Stimulated activated memory B cell treated with anti-CD40 and anti-IgM and Interleukin-4, amounts not matched to agents 10 μg/mL and 1 μg/mL and 100 μg/mL, for 72 hours (primary cell): Measurements from ENCODE around the gene SRGAP3.
"Not testable (repeated sequence)": the region's sequence is repeated elsewhere in the genome, so short reads cannot be mapped to it uniquely, and the experiment has no call there.

Experiments used
- ATAC-seq: fragments of 150-1000 bp; cut with Tn5 transposase; 2 replicates; pipeline ENCODE4 v1.10.0; 2021
- H3K27ac Mint-ChIP-seq: one replicate; pipeline ENCODE4 v1.8.0; 2022; ENCODE audit warnings: mild to moderate bottlenecking, mixed read lengths
- H3K27me3 Mint-ChIP-seq: one replicate; pipeline ENCODE4 v1.8.0; 2022; ENCODE audit warnings: mixed read lengths
- H3K36me3 Mint-ChIP-seq: one replicate; pipeline ENCODE4 v1.8.0; 2022; ENCODE audit warnings: mixed read lengths
- H3K4me1 Mint-ChIP-seq: one replicate; pipeline ENCODE4 v1.8.0; 2022; ENCODE audit warnings: mixed read lengths
- H3K4me3 Mint-ChIP-seq: one replicate; pipeline ENCODE4 v1.8.0; 2022; ENCODE audit warnings: mild to moderate bottlenecking, moderate library complexity, mixed read lengths
- H3K9me3 Mint-ChIP-seq: one replicate; pipeline ENCODE4 v1.8.0; 2022; ENCODE audit warnings: mixed read lengths

Gene SRGAP3

DNA sequence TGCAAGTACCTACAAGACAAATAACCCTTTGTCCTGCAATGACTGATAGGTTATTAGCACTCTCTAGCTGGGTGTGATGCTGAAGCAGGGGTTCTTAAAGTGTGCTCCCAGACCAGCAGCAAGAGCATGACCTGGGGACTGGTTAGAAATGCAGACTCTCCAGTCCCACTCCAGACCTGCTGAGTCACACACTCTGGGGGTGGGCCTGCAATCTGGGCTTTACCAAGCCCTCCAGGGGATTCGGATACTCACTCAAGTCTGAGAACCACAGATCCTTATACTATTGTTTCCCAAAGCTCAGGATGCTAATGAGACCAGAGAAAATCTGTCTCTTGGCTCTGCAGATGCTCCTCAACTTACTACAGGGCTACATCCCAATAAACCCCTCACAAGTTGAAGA, 144.0 kb downstream of the SRGAP3 start:
- peaks cover 7% of the 10 kb centered on the region for H3K4me1 Mint-ChIP-seq
- H3K4me3 Mint-ChIP-seq = no peak overlapping the region
- no peak for ATAC-seq
- no peaks in the 10 kb centered on the region for H3K36me3 Mint-ChIP-seq
- no peaks in the 10 kb centered on the region for H3K9me3 Mint-ChIP-seq
- peaks cover 21% of the 10 kb centered on the region for H3K27me3 Mint-ChIP-seq
- H3K27ac Mint-ChIP-seq = no peak overlapping the region

DNA sequence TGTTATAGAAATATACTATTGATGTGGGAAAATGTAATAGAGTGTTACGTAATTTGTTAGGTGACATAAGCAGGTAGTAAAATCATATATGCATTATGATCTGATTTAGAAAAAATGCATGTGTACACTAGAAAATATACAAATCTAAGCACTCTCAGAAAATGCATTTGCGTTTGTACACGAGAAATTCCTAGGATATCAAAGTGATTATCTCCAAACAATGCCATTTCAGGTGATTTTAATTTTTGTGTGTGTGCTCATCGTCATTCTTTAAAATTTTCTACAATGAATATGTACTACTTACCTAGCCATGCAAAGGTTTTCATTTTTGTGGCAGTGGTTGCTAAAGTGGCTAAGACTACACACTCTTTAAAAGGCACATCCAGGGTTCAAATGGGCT, 145.3 kb downstream of the SRGAP3 start:
- Mint-ChIP-seq H3K27ac (no peak overlapping the region), H3K9me3 (no peaks in the 10 kb centered on the region), H3K36me3 (no peaks in the 10 kb centered on the region), H3K4me3 (no peak overlapping the region), H3K4me1 (no peaks in the 10 kb centered on the region), H3K27me3 (peaks cover 8% of the 10 kb centered on the region)
- ATAC-seq = no peak

DNA sequence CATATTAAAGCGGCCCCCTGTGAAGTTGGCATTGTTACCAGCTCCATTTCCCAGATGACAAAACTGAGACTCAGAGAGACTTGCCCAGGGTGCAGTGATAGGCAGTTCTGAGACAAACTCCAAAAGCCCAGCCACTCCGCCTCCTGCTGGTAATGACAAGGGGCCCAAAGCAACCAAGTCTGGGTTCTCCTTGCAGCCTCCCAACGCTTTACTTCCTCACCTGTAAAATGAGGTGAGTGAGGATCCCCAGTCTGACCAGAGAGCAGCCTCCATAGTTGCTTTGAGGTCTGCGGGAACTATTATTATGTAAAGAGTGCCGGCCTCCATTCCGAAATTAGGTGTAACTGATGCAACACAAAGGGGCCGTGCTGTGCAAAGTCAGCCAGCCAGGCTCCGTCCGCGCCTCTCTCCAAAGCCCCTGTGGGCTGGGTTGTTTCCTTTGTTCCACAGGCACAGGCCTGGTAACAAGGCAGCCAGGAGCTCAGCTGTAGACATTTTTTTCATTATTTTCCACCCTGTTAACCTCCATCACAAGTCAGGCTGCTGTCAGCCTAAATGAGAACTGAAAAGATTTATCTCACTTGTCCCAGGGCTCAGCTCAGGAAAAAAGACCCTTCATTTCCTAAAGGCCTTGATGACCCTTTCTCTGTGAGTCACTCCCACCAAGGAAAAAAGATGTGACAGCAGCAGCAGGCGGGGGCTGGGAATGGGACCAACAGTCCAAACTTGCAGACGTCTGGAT, 147.0 kb downstream of the SRGAP3 start:
- Mint-ChIP-seq H3K4me1 (no peaks in the 10 kb centered on the region), H3K27me3 (no peaks in the 10 kb centered on the region), H3K9me3 (no peaks in the 10 kb centered on the region), H3K36me3 (no peaks in the 10 kb centered on the region), H3K27ac (no peak overlapping the region), H3K4me3 (no peak overlapping the region)
- ATAC-seq = no peak

DNA sequence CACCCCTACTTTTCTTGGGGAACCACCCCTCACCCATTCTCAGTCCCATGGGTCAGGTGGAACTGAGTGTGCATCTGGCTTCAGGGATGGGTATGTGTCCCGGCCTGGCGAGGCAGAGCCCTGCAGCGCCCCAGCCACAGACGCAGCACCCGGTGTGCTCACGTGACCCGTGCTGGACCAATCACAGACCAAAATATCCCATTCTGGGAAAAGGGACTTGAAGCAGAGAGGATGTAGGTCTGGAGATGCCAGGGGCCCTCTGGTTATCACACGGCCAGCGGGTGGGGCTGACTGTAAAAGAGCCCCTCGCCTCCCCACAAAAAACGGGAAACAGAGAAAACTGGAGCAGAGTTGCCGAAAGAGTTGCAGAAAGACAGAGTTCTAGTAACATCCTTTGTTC, 148.2 kb downstream of the SRGAP3 start:
- Mint-ChIP-seq H3K4me1 (no peaks in the 10 kb centered on the region), H3K9me3 (no peaks in the 10 kb centered on the region), H3K27me3 (no peaks in the 10 kb centered on the region), H3K36me3 (no peaks in the 10 kb centered on the region), H3K27ac (no peak overlapping the region), H3K4me3 (no peak overlapping the region)
- no peak for ATAC-seq

DNA sequence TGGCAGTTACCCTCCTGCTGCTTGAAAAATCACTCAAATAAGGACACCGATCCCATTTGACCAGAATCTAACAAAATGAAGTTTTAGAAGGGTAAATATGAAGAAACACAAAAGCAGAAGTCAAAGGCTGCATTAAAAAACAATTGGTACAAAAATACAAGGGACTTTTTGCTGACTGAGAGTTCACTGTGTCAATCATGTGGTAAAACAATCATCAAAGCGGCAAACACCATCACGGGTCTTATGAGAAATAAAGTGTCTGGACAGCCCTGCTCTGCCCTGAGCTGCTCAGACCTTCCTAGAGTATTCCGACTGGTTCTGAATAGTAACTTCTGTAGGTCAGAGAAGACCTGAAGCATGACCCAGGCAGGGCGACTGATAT, 148.9 kb downstream of the SRGAP3 start:
- Mint-ChIP-seq H3K27ac (no peak overlapping the region), H3K27me3 (no peaks in the 10 kb centered on the region), H3K4me3 (no peak overlapping the region), H3K9me3 (no peaks in the 10 kb centered on the region), H3K4me1 (no peaks in the 10 kb centered on the region), H3K36me3 (no peaks in the 10 kb centered on the region)
- no peak for ATAC-seq

DNA sequence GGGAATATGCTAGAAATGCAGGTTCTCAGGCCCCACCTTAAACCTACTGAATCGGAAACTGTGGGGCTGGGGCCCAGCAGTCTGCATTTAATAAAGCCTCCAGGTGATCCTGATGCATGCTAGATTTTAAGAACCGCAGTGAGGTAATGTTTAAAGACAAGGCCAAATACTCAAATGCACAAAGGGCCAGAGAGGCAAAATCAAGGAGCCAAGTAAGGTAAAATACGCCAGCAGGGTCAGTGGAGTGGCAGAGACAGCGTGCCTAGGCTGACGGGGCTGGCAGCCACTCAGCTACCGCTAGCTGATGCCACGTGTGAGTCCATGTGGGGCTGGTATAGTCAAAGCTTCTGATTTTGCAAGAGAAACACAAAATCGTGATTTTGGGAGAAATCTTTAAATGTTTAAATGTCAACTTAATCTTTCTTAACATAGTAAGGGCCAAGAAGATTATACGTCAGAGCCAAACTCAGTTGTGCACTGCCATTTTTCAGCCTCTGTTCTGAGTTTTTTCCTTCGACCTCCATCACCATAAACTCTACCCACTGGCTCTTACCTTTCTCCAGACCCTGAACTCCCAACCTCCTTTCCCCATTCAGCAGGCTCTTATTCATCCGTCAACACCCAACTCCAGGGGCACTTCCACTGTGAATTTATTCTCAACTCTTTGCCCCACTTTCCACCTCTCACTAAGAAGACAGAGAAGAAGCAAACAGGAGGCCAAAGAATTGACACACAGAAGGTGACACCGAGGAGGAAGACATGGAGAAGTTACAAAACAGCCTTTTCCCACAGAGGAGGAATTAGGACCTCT, 149.5 kb downstream of the SRGAP3 start:
- Mint-ChIP-seq H3K4me1 (no peaks in the 10 kb centered on the region), H3K9me3 (no peaks in the 10 kb centered on the region), H3K27ac (no peak overlapping the region), H3K27me3 (no peaks in the 10 kb centered on the region), H3K36me3 (no peaks in the 10 kb centered on the region), H3K4me3 (no peak overlapping the region)
- ATAC-seq = no peak

DNA sequence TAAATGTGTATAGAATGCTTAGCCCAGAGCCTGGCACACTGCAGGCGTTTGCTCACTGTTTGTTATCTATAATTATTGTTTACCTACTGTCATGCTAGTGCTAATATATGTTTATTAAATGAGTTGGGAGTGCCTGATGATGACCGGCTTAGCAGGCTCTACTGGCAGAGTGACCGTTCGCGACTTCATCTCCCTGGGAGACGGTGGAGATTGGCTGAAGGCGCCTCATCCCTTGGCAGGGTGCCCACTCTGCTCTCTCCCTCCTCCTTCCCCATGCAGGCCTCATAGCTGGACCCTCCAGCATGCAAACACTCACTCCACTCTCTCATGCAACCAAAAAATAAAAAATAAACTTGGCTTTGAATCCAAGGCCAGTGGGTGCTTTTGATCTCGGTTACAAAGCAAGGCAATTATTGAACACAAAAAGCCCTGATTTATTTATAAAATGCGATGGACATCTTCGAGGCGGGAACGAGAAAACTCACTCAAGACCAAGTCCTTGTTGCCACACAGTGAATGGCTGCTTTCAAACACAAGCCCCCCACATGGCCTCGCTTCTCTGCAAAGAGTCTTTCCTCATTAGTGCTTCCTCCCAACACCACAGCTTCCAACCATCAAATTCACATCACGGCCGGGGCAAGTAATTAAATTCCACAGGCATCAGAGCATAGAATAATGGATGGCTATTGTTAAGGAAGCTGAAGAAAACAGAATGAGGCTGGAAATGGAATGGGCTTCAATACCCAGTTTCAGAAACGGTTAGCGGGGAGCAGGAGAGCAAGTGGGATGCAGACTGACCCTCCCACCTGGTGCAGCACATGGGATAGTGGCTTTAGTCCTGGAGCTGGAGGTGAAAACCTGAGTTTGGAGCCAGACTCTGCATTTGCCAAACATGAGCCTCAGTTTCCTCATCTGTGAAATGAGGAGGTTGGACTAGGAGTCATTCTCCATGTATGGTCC, 150.4 kb downstream of the SRGAP3 start:
- no peaks in the 10 kb centered on the region for H3K4me1 Mint-ChIP-seq
- H3K4me3 Mint-ChIP-seq = no peak overlapping the region
- no peaks in the 10 kb centered on the region for H3K36me3 Mint-ChIP-seq
- no peaks in the 10 kb centered on the region for H3K9me3 Mint-ChIP-seq
- ATAC-seq = no peak
- H3K27me3 Mint-ChIP-seq = no peaks in the 10 kb centered on the region
- H3K27ac Mint-ChIP-seq = no peak overlapping the region

DNA sequence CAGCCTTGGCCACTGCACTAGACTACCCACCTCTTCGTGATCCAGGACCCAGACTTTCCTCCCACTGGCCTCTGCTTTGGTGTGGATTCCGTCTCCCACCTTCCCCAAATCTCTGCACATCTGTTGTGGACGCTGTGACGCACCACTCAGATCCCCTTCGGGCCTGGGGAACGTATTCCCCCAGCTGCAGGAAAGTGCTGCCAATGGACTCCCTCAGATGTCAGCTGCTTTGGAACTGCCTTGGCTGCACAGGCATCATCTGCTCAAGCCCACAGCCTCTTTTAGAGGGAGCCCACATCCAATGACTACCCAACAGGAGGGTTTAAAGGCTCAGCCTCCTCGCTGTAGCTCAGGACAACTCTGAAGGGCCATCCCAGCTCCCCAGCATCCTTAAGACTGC, 152.0 kb downstream of the SRGAP3 start:
- Mint-ChIP-seq H3K36me3 (no peaks in the 10 kb centered on the region), H3K4me3 (no peak overlapping the region), H3K27ac (no peak overlapping the region), H3K4me1 (no peaks in the 10 kb centered on the region), H3K27me3 (no peaks in the 10 kb centered on the region), H3K9me3 (peaks cover 3% of the 10 kb centered on the region)
- ATAC-seq = no peak

DNA sequence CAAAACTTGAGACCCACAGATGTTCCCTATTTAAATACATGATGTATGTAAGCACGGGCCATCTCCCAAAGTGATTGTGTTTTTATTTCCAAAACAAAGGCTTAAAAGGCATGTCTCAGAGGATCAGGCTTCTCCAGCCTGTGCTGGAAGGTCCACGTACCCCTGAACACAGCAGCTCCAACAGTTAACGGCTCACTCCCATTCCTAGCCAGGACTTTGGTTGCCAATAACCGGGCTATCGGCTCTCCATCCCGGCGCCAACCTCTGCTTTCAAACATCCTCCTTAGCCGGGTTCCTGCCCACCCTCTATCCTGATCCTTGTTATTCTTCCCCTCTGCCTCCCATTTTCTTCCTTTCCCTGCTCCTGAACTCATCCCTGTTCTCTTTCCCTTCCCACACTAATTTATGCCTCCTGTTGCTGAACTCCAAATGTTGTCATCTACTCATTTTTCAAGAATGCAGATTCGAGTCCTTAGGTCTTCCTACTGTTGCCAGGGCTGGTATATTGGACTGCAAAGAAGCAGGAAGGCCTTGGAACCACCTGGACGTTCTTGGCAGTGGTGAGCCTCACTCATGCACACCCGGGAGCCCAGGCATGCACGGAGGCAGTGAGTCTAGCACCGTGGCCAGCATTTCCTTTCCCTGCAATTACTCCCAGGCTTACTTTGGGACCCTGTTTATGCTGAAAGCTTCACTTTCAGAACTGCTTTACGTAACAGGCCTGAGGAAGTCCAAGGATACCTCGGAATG, 157.8 kb downstream of the SRGAP3 start:
- no peak for ATAC-seq
- Mint-ChIP-seq H3K9me3 (peaks cover 3% of the 10 kb centered on the region), H3K36me3 (no peaks in the 10 kb centered on the region), H3K4me1 (no peaks in the 10 kb centered on the region), H3K27ac (no peak overlapping the region), H3K27me3 (no peaks in the 10 kb centered on the region), H3K4me3 (no peak overlapping the region)

DNA sequence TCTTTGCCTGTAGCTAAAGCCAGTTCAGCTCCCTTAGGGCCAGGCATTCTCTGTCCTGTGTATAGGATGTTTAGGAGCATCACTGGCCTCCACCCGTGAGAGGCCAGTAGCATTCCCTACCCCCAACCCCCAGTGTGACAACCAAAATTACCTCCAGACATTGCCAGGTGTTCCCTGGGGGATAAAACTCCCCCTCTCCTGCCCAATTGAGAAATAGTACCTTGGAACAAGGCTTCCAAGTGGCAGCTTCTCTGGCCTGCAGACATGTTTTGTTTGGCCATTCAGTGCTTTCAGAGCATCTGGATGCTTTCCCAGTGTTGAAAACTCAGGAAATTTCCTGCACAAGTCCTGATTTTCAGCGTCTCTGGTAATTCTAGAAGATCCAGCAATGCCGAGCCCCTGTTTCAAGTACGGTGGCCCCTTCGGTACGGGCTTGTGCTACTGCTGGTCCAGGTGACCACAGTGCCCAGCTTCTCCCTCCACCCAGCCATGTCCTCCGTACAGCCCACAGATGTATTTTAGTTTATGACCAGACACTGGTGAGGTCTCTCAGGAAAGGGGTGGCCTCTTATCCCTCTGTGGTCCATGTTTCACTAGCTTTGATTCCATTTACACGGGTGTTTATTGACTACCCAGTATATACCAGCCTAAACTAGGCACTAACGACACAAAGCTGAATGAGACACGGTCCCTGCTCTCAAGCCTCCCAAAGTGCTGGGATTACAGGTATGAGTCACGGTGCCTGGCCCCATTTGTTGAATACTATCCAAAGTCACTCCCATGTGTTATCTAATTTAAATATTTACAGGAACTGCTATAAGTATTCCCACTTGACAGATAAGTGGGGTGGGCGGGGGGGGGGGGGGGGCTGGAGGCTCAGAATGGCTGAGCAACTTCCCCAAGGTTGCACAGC, 160.7 kb downstream of the SRGAP3 start:
- Mint-ChIP-seq H3K9me3 (peaks cover 3% of the 10 kb centered on the region), H3K27ac (no peak overlapping the region), H3K27me3 (no peaks in the 10 kb centered on the region), H3K4me1 (no peaks in the 10 kb centered on the region), H3K4me3 (no peak overlapping the region), H3K36me3 (no peaks in the 10 kb centered on the region)
- no peak for ATAC-seq

DNA sequence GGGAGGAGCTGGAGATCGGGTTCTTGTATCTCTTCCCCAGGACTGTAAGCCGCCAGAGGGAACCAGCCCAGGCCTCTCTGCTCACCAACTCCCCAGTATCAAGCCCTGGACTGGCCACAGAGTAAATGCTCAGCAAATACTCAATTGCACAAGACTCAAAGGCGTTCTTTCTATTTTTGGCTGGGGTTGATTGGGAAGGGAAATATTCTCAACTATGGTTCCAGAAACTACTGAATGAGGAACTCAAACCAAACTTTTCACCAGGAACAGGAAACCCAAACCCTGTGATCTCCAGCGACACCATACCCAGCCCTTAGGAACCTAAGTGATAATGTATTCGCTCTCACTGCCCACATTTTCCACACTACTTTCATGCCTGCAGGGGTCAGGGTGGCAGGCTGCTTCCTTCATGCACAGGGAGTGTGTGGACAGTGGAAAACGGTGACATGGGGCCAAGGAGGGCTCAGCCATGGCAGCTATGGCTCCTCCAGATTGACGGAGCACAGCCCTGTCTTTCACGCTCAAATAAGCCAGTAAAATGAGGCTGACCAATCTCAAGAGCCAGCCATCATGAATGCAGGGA, 161.5 kb downstream of the SRGAP3 start:
- Mint-ChIP-seq H3K27me3 (no peaks in the 10 kb centered on the region), H3K36me3 (no peaks in the 10 kb centered on the region), H3K9me3 (no peaks in the 10 kb centered on the region), H3K27ac (no peak overlapping the region), H3K4me3 (no peak overlapping the region), H3K4me1 (no peaks in the 10 kb centered on the region)
- ATAC-seq = no peak

DNA sequence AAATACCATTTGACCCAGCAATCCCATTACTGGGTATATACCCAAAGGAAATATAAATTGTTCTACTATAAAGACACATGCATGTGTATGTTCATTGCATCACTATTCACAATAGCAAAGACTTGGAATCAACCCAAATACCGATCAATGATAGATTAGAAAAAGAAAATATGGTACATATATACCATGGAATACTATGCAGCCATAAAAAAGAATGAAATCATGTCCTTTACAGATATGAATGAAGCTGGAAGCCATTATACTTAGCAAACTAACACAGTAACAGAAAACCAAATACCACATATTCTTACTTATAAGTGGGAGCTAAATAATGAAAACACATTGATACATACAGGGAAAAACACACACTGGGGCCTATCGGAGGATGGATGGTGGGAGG, 164.0 kb downstream of the SRGAP3 start:
- not testable (repeated sequence) for H3K36me3 Mint-ChIP-seq, H3K4me3 Mint-ChIP-seq, H3K27ac Mint-ChIP-seq, H3K9me3 Mint-ChIP-seq, ATAC-seq, H3K4me1 Mint-ChIP-seq, H3K27me3 Mint-ChIP-seq

DNA sequence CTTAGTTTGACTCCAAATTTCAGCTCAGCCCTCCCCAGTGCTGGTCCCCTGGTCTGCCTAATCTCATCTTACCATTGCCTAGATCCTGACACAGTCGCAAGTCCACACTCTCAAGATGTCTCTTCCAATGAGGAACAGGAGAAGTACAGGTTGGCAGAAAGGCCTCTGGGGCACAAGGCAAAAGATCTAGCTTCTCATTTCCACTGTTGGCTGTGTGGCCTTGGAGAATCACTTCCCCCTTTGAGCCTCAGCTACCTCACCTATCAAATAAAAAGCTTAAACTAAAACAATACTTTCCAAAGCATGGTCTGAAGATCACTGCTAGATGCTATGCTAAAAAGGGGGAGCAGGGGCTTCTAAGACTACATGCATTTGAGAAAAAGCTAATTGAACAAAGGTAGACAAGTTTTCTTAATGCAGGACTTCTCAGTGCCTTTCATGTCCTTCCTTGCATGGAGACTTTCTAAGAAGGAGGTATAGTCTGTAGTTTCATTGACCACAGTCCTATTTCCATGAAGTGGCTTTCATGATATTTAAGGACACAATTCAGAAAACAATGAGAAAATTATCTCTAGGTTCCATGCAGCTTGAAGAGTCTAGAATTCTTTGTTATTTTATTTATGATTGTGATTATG, 168.1 kb downstream of the SRGAP3 start:
- Mint-ChIP-seq H3K27ac (no peak overlapping the region), H3K4me3 (no peak overlapping the region), H3K4me1 (no peaks in the 10 kb centered on the region), H3K36me3 (no peaks in the 10 kb centered on the region), H3K9me3 (no peaks in the 10 kb centered on the region), H3K27me3 (no peaks in the 10 kb centered on the region)
- ATAC-seq = peak; percentile 42
